Progenitor cell of endocrine pancreas (in vitro differentiated cells): ENCODE data around the gene SLC10A7. TPM values are rescaled to one million over a fixed set of nuclear protein-coding genes. Genes with fewer than 3 reads are reported as not detected.

Source experiments
- DNase-seq: peaks from one replicate; pipeline ENCODE4 v3.0.0; 2021; ENCODE audit warnings: low spot score; ENCODE audit not compliant: unreplicated experiment
- H3K27ac Mint-ChIP-seq: 2 replicates; pipeline ENCODE4 v1.8.0; 2021; ENCODE audit warnings: mild to moderate bottlenecking, moderate library complexity, mixed read lengths
- H3K27me3 Mint-ChIP-seq: 2 replicates; pipeline ENCODE4 v1.8.0; 2021; ENCODE audit warnings: mixed read lengths
- H3K36me3 Mint-ChIP-seq: 2 replicates; pipeline ENCODE4 v1.8.0; 2022; ENCODE audit warnings: mixed read lengths; ENCODE audit not compliant: insufficient read depth
- H3K4me1 Mint-ChIP-seq: 2 replicates; pipeline ENCODE4 v1.8.0; 2021; ENCODE audit warnings: low read depth, mixed read lengths
- H3K4me3 Mint-ChIP-seq: 2 replicates; pipeline ENCODE4 v1.8.0; 2021; ENCODE audit warnings: low read depth, mild to moderate bottlenecking, moderate library complexity, mixed read lengths
- H3K9me3 Mint-ChIP-seq: 2 replicates; pipeline ENCODE4 v1.8.0; 2021; ENCODE audit warnings: low read depth, mixed read lengths
- total RNA-seq: library from RNA; stranded (reverse); gene quantifications from 2 replicates; pipeline ENCODE4 v1.2.1, GENCODE V29; 2021
- TF ChIP-seq, protein P1 (sequence below): fragments of 200-600 bp; sonication (generic); IDR thresholded peaks from one replicate; pipeline ENCODE4 v1.5.0; 2021; ENCODE audit warnings: antibody characterized with exemption, mild to moderate bottlenecking; ENCODE audit not compliant: unreplicated experiment

SLC10A7 gene
- total RNA-seq, 1 donor from 2014 or later = 14.1 TPM

DNA sequence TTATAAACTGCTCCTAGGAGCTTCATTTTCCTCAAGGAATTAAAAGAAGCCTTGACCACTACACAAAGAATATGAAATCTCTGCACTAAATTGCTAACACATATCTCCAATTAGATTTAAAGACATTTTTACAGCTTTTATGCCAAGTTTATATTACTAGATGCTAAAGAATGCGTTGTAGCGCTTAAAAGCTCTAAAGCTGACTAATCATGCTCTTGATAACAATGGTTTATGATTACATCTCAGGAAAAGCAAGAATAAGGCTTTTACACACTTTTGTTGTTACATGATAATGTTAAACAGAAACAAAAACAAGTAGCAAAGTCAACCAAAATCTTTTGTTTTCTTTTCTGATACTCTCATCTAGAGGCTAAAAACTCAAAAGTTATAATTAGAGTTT lies 44.7 kb downstream of the SLC10A7 start:
- Mint-ChIP-seq H3K36me3 (no peaks in the 10 kb centered on the region), H3K27ac (no peak overlapping the region), H3K9me3 (peaks cover 3% of the 10 kb centered on the region), H3K4me3 (no peak overlapping the region), H3K4me1 (no peaks in the 10 kb centered on the region), H3K27me3 (no peaks in the 10 kb centered on the region)
- DNase-seq = no peak
- TF ChIP-seq, protein P1, sequence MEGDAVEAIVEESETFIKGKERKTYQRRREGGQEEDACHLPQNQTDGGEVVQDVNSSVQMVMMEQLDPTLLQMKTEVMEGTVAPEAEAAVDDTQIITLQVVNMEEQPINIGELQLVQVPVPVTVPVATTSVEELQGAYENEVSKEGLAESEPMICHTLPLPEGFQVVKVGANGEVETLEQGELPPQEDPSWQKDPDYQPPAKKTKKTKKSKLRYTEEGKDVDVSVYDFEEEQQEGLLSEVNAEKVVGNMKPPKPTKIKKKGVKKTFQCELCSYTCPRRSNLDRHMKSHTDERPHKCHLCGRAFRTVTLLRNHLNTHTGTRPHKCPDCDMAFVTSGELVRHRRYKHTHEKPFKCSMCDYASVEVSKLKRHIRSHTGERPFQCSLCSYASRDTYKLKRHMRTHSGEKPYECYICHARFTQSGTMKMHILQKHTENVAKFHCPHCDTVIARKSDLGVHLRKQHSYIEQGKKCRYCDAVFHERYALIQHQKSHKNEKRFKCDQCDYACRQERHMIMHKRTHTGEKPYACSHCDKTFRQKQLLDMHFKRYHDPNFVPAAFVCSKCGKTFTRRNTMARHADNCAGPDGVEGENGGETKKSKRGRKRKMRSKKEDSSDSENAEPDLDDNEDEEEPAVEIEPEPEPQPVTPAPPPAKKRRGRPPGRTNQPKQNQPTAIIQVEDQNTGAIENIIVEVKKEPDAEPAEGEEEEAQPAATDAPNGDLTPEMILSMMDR = no peak

GRCh38 chr4:146472404-146472803 lies 49.3 kb downstream of the SLC10A7 start:
- no peak for DNase-seq
- no peaks in the 10 kb centered on the region for H3K27me3 Mint-ChIP-seq
- no peaks in the 10 kb centered on the region for H3K4me1 Mint-ChIP-seq
- no peak overlapping the region for H3K4me3 Mint-ChIP-seq
- no peaks in the 10 kb centered on the region for H3K9me3 Mint-ChIP-seq
- TF ChIP-seq, protein P1 = no peak
- no peaks in the 10 kb centered on the region for H3K36me3 Mint-ChIP-seq
- H3K27ac Mint-ChIP-seq = no peak overlapping the region

DNA sequence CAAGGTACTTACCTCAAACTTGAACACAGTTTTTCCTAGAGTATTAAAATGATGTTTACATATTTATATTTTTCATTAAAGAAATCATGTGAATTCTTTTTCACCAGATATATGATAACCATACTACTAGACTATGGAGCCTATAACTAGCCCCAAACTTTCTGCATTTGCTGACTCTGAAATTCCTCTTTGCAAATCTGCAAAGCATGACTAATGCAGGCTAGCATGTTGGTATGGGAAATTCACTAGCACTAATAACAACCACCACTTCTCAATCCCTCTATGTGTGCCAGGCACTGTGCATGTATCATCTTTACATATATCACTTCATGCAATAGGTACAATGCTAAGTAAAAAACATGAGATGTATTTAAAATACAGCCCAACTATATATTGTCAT lies 51.1 kb downstream of the SLC10A7 start:
- Mint-ChIP-seq H3K4me1 (no peaks in the 10 kb centered on the region), H3K27ac (no peak overlapping the region), H3K9me3 (no peaks in the 10 kb centered on the region), H3K27me3 (no peaks in the 10 kb centered on the region), H3K36me3 (no peaks in the 10 kb centered on the region), H3K4me3 (no peak overlapping the region)
- DNase-seq = no peak
- TF ChIP-seq, protein P1 = no peak

DNA sequence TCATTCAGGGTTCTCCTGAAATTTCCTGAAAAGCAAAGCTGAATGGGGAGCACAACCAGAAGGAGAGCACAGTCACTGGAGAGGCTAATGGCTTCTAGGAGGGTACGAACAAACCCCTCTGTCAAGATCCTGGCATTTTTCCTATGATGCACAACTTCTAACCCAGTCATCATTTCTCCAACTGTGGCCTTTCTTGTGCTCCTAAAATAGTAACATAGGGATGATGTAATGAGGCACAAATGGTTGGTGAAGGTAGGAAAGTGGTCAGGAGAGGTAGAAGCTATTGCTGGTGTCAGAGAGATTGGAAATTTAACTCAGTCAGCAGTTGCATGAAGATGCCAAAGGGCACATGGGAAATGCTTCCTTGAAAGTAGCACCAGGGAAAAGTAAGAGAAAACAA lies 52.7 kb downstream of the SLC10A7 start:
- Mint-ChIP-seq H3K9me3 (no peaks in the 10 kb centered on the region), H3K4me3 (no peak overlapping the region), H3K4me1 (no peaks in the 10 kb centered on the region), H3K27me3 (no peaks in the 10 kb centered on the region), H3K27ac (no peak overlapping the region), H3K36me3 (no peaks in the 10 kb centered on the region)
- TF ChIP-seq, protein P1 = no peak
- DNase-seq = no peak

DNA sequence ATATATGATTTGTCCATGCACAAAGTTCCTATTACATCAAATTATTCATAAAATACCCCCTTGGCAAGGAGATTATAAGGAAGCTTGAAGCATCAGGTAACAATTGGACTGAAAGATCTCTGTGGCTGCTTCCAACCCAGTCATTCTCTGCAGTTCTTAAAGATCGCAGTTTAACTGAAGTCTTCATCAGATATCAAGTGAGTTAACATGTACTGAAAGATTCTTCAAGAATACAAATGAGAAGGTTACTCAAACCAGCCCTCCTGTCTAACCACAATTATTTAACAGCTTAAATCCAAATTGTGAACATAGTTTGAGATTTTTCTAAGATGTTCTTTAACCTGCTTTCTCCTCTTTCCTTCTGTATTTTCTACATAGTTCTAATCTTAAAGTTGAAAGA lies 56.1 kb downstream of the SLC10A7 start:
- Mint-ChIP-seq H3K27ac (no peak overlapping the region), H3K4me3 (no peak overlapping the region), H3K4me1 (no peaks in the 10 kb centered on the region), H3K36me3 (no peaks in the 10 kb centered on the region), H3K27me3 (no peaks in the 10 kb centered on the region), H3K9me3 (no peaks in the 10 kb centered on the region)
- no peak for DNase-seq
- TF ChIP-seq, protein P1 = no peak

GRCh38 chr4:146462251-146462650 lies 59.5 kb downstream of the SLC10A7 start:
- H3K27me3 Mint-ChIP-seq = no peaks in the 10 kb centered on the region

More at GRCh38 chr4:146462251-146462650, 59.5 kb downstream of the SLC10A7 start:
- Mint-ChIP-seq H3K36me3 (no peaks in the 10 kb centered on the region), H3K27ac (no peak overlapping the region), H3K4me3 (no peak overlapping the region), H3K9me3 (no peaks in the 10 kb centered on the region), H3K4me1 (no peaks in the 10 kb centered on the region)
- TF ChIP-seq, protein P1 = no peak
- no peak for DNase-seq
